ENCODE measurements around the gene KRT81. TPM values are rescaled to one million over a fixed set of nuclear protein-coding genes. Genes with fewer than 3 reads are reported as not detected.
"Not testable (repeated sequence)": the region's sequence is repeated elsewhere in the genome, so short reads cannot be mapped to it uniquely, and the experiment has no call there.

KRT81 gene
- total and polyA plus RNA-seq, 7 donors: 0.03 to 0.14 TPM; not detected in 5

GRCh38 chr12:52252728-52253343 lies 38.5 kb downstream of the KRT81 start:
- WGBS, 3 donors: 96 to 97% (median 96%) methylated on average over 11 of the region's 11 CpGs
- H3K4me3 ChIP-seq: no peak overlapping the region
- intact Hi-C loops (cut with DNase I): no loop called here
- no peaks in the 10 kb centered on the region for H3K36me3 ChIP-seq (ENCODE audit: insufficient read depth in 1 of 2, low read depth in 1 of 2)
- H3K27me3 ChIP-seq (ENCODE audit: insufficient read depth in 3 of 3, low read length in 2 of 3): peaks cover 0 to 25% (median 6%) of the 10 kb centered on the region in 3 donors
- no peaks in the 10 kb centered on the region for H3K9me3 ChIP-seq
- DNase-seq: no peak
- no peak for ATAC-seq
- H3K27ac ChIP-seq: no peak overlapping the region
- TF ChIP-seq, protein P1, sequence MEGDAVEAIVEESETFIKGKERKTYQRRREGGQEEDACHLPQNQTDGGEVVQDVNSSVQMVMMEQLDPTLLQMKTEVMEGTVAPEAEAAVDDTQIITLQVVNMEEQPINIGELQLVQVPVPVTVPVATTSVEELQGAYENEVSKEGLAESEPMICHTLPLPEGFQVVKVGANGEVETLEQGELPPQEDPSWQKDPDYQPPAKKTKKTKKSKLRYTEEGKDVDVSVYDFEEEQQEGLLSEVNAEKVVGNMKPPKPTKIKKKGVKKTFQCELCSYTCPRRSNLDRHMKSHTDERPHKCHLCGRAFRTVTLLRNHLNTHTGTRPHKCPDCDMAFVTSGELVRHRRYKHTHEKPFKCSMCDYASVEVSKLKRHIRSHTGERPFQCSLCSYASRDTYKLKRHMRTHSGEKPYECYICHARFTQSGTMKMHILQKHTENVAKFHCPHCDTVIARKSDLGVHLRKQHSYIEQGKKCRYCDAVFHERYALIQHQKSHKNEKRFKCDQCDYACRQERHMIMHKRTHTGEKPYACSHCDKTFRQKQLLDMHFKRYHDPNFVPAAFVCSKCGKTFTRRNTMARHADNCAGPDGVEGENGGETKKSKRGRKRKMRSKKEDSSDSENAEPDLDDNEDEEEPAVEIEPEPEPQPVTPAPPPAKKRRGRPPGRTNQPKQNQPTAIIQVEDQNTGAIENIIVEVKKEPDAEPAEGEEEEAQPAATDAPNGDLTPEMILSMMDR (IDR thresholded peaks at IDR 0.05): no peak
- H3K4me1 ChIP-seq: peaks cover 16% of the 10 kb centered on the region

DNA sequence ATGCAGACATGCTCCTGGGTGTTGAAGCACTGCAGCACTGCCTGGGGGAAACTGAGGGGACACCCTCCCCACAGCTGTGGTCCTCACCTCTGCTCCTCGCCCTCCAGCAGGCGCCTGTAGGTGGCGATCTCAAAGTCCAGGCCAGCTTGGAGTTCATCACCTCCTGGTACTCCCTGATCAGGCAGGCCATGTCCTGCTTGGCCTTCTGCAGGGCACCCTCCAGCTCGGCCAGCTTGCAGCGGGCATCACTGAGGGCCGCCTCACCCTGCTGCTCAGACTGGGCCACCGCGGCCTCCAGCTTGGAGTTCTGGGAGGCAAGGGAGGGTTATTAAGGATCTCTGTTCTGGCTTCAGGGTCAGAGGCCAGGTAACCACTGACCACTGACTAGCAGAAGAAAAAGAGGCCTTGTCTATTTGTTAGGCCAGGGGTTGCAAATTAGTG lies 39.1 kb downstream of the KRT81 start:
- intact Hi-C loops (cut with DNase I); H3K27ac ChIP-seq; DNase-seq; H3K9me3 ChIP-seq; H3K36me3 ChIP-seq (ENCODE audit: insufficient read depth in 1 of 2, low read depth in 1 of 2); H3K4me3 ChIP-seq; ATAC-seq: not testable (repeated sequence)
- WGBS, 3 donors: 88 to 95% (median 90%) methylated on average over 7 to 8 of the region's 8 CpGs
- peaks cover 0 to 18% (median 3%) of the 10 kb centered on the region in 3 donors for H3K27me3 ChIP-seq (ENCODE audit: insufficient read depth in 3 of 3, low read length in 2 of 3)
- peaks cover 22% of the 10 kb centered on the region for H3K4me1 ChIP-seq

DNA sequence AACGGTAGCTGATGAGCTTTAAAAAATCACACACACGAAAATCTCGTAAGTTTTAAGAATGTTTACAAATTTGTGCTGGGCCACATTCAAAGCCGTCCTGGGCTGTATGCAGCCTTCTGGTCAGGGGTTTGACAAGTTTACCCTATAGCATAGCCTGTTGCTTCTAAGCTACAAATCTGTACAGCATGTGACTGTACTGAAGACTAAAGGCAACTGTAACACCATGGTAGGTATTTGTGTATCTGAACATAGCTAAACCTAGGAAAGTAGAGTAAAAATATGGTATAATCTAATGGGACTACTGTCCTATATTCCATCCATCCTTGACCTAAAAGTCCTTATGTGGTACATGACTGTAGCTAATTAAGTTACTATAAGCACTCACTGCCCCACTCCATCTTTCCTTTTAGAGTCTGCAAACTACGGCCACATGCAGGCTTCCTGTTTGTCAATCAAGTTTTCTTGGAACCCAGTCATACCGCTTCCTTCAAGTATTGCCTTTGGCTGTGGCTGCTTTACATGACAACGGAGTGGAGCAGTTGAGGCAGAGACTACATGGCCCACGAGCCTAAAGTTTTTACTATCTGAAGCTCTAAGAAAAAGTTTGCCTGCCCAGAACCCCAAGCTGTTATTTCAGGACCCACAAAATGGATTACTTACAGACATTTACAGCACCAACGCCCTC lies 39.8 kb downstream of the KRT81 start:
- H3K4me1 ChIP-seq: peaks cover 29% of the 10 kb centered on the region
- peaks cover 0 to 12% (median 0%) of the 10 kb centered on the region in 3 donors for H3K27me3 ChIP-seq (ENCODE audit: insufficient read depth in 3 of 3, low read length in 2 of 3)
- TF ChIP-seq, protein P1 (IDR thresholded peaks at IDR 0.05): no peak
- no peaks in the 10 kb centered on the region for H3K36me3 ChIP-seq (ENCODE audit: insufficient read depth in 1 of 2, low read depth in 1 of 2)
- ATAC-seq: no peak
- intact Hi-C loops (cut with DNase I): no loop called here
- H3K27ac ChIP-seq: no peak overlapping the region
- 80 to 89% (median 84%) methylated on average over 9 of the region's 9 CpGs for WGBS, 3 donors
- H3K9me3 ChIP-seq: no peaks in the 10 kb centered on the region
- peak in 1 of 2 donors; percentile 3 for DNase-seq
- H3K4me3 ChIP-seq: no peak overlapping the region

- Histone ChIP-seq H3K9me3 (no peaks in the 10 kb centered on the region), H3K4me3 (no peak overlapping the region), H3K36me3 (ENCODE audit: insufficient read depth in 1 of 2, low read depth in 1 of 2) (no peaks in the 10 kb centered on the region), H3K27me3 (ENCODE audit: insufficient read depth in 3 of 3, low read length in 2 of 3) (no peaks in the 10 kb centered on the region), H3K4me1 (peaks cover 32% of the 10 kb centered on the region), H3K27ac (no peak overlapping the region)
- ATAC-seq (no peak), DNase-seq (peak in 1 of 2 donors; percentile 48)
- intact Hi-C loops (cut with DNase I): no loop called here
- TF ChIP-seq, protein P1 (IDR thresholded peaks at IDR 0.05): no peak
- 67 to 77% (median 76%) methylated on average over 38 to 52 of the region's 52 CpGs for WGBS, 3 donors
These were observed 41.0 kb downstream of the KRT81 start for GRCh38 chr12:52250048-52250990.
